ENCODE measurements around the gene FRK.
A peak's percentile ranks its signal among the peaks of the same experiment; 100 is the strongest.
"Not testable (repeated sequence)": the region's sequence is repeated elsewhere in the genome, so short reads cannot be mapped to it uniquely, and the experiment has no call there.

Gene FRK, protein sequence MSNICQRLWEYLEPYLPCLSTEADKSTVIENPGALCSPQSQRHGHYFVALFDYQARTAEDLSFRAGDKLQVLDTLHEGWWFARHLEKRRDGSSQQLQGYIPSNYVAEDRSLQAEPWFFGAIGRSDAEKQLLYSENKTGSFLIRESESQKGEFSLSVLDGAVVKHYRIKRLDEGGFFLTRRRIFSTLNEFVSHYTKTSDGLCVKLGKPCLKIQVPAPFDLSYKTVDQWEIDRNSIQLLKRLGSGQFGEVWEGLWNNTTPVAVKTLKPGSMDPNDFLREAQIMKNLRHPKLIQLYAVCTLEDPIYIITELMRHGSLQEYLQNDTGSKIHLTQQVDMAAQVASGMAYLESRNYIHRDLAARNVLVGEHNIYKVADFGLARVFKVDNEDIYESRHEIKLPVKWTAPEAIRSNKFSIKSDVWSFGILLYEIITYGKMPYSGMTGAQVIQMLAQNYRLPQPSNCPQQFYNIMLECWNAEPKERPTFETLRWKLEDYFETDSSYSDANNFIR

GRCh38 chr6:116060572-116061283, at the start of gene FRK:
Gene FRK (minus strand): TSS chr6:116060891. CDS start chr6:116060311, 580 bp downstream.
- DNase-seq, result no peak

DNA sequence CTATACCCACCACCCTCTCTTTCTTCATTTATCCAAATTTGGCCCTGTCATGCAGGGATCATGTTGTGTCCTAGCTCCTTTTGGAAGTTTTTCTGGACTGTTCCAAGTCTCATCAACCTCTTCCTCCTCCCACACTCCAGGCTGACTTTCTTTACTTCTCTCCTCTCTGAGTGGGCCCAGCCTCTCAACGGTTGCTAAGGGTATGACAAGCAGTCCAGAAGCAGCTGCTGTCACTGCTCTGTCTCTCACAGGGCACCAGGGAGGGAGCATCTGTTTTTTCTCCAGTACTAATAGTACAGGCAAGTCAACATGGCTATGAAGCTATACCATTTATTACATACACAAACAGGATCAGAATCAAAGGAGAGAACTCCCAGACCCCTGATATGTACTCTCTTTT, 48.1 kb upstream of the FRK start:
- no peak for DNase-seq

GRCh38 chr6:116106146-116106545, 45.5 kb upstream of the FRK start:
- no peak for DNase-seq

GRCh38 chr6:116105247-116105646, 44.6 kb upstream of the FRK start:
- no peak for DNase-seq

GRCh38 chr6:116104636-116105035, 43.9 kb upstream of the FRK start:
- DNase-seq, result no peak

DNA sequence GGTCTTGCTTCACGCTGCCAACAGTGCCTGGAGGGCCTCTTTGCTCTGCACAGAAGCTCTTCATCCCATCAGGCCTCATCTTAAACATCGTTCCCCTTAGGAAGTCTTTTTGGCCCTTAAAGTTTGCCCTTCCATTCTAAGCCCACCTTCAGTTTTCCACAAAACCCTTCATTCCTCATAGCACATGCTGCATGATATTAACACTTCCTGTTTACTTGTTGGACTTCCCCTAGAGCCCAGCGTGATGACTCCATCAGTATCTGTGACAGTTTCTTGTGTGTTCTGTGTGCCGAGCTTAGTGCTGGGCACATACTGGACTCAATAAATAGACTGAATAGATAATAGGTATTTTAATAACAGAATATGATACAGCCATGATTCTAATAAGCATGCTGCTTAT, 42.2 kb upstream of the FRK start:
- DNase-seq, result no peak

DNA sequence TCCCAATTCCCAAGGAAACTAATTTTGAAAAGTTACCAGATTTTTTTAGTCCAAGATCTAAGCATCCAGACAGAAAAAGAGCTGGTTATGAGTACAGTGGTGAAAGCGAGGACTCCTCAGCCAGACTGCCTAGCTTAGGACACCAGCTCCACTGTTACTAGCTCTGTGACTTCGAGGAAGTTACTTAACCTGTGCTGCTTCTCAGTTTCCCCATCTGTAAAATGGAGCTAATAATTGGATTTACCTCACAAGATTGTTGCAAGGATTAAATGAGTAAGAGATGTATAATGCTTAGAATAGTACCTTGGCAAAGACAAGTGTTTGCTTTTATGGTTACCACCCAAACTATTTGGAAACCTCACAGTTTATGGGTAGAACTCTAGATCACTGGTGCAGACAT, 41.1 kb upstream of the FRK start:
- DNase-seq, result no peak

GRCh38 chr6:116101302-116101718, 40.6 kb upstream of the FRK start:
- DNase-seq, result no peak

DNA sequence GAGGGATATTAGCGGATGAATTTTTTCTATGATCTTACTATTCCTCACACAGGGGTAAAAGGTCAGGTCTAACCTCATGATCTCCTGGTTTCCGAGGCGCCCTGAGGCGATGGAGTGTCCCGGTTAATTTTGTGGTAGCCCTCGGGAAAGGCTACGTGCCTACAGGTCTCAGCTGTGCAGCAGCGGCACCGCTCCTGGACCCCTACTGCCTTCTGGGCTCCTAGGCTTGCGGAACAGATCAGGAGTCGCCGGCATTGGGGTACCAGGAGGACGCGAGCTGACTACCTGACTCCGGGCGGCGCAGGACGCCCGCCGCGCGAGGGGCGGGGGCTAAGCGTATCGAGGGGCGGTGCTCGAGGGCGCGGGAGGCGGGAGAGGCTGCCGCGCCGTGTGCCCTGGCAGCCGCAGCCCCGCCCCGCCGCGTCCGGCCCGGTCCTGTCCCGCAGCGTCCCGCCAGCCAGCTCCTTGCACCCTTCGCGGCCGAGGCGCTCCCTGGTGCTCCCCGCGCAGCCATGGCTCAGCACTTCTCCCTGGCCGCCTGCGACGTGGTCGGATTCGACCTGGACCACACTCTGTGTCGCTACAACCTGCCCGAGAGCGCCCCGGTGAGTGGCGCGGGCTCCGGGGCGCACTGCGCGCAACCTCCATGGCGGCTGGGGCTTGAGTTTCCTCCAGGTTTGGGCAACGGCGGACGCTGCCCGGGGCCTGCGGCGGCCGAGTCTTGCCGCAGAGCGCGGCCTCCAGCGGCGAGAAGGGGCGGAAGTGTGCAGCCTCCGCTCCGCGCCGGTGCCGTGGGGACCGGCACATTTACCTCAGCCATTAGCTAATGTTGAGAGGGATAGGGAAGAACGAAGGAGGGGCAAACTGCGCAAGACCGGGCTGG, 40.0 kb upstream of the FRK start, which contains the start of gene NT5DC1:
TSS of gene NT5DC1 (plus strand) at position 435 of the 883 bp plus-strand sequence. CDS start at position 513, 78 bp downstream.
- DNase-seq, result peak; percentile 76 to 85

DNA sequence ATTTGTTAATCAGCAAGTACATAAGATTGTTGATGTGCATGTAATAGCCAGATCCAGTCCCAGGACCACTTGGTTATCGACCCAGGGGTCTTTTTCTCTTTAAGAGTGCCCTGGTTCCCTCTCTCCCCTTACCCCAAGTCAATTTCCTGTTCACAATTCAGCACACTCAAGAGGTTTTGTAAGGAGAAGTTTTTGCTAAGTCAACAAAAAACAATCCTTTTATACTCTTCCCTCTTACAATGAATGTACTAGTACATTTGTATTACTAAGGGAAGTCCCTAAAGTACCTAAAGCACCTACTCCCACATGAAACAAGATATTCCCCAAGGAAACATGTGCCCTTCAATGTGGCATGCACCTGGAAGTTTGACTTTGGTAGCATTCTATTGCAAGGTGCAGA, 38.3 kb upstream of the FRK start:
- no peak for DNase-seq

- peak in 1 of 2 donors; percentile 17 for DNase-seq
These were observed 36.5 kb upstream of the FRK start for GRCh38 chr6:116096979-116097816.

- not testable (repeated sequence) for DNase-seq
These were observed 35.5 kb upstream of the FRK start for GRCh38 chr6:116096048-116096759.

GRCh38 chr6:116094041-116094440, 33.4 kb upstream of the FRK start:
- no peak for DNase-seq

- DNase-seq, result no peak
These were observed 29.6 kb upstream of the FRK start for GRCh38 chr6:116090251-116090650.

DNA sequence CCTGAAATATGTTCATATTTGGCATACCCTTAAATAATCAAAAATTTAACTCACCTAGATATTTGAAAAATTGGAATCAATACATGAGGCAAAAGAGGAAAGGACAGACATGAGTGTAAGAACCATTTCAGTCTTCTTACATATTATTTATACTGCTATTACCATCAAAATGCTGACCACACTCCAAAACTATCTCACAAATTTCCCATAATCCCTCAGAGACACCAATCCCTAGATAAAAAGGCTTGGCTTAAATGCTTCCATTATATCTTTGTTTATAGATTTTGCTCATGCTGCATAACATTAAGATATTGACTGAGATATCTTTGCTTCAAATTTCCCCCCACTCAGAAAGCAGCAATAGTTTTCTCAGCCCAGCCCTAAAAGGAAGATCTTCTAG, 28.3 kb upstream of the FRK start:
- DNase-seq, result no peak

GRCh38 chr6:116087437-116088027, 26.8 kb upstream of the FRK start:
- no peak for DNase-seq

- no peak for DNase-seq
These were observed 23.6 kb upstream of the FRK start for GRCh38 chr6:116084284-116084683.

DNA sequence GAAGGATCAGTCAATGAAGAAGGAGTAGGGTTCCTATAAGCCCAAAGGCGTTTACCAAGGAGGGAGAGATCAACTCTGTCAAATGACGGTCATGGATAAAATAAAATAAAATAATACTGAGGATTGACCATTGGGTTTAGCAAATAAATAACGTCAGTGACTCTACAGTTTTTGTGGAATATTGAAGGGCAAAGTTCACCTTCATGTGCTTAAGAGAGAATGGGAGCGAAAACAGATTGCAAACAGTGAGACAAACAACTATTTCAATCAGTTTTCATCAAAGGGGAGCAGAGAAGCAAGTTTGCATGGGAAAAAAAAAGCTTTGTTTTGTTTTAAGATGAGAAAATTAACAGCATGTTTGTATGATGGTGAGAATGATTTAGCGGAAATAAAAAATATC, 22.4 kb upstream of the FRK start:
- no peak for DNase-seq

- DNase-seq, result no peak
These were observed 18.3 kb upstream of the FRK start for GRCh38 chr6:116078945-116079344.

- no peak for DNase-seq
These were observed 17.8 kb upstream of the FRK start for GRCh38 chr6:116078522-116078921.
